ENCODE data around the gene PPCS.

PPCS gene

DNA sequence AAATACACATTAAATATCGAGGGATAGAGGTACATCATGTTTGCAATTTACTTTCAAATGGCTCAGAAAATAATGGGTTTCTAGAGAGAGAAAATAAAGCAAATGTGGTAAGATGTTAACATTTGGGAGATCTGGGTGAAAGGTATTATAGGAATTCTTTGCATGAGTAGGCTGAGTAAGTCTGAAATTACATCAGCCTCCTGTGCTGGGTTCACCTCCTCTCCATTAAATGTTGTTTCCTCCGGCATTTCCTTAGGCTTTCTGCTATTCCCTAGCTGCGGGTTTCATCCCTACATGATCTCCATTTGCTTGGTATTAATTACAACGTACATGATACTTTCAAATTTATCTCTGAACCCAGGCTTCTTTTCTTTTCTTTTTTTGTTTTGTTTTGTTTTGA, 32.1 kb upstream of the PPCS start:
- no peaks in the 10 kb centered on the region for H3K79me2 ChIP-seq (ENCODE audit: low read length)
- no peak overlapping the region for H3K9ac ChIP-seq (ENCODE audit: low read length)
- H3K4me2 ChIP-seq (ENCODE audit: low read depth, low read length) = no peak overlapping the region
- H3K27me3 ChIP-seq (replicated peaks; ENCODE audit: insufficient read depth, low read length) = no peaks in the 10 kb centered on the region
- H3K36me3 ChIP-seq (replicated peaks; ENCODE audit: insufficient read depth, low read length) = no peaks in the 10 kb centered on the region
- H3K27ac ChIP-seq (ENCODE audit: low read length) = no peak overlapping the region
- TF ChIP-seq EZH2phosphoT487 (IDR thresholded peaks at IDR 0.05; ENCODE audit: low read length) (no peak), EZH2 (optimal IDR thresholded peaks at IDR 0.05; ENCODE audit: low read depth, low read length) (no peak)
- TF ChIP-seq, protein P1, sequence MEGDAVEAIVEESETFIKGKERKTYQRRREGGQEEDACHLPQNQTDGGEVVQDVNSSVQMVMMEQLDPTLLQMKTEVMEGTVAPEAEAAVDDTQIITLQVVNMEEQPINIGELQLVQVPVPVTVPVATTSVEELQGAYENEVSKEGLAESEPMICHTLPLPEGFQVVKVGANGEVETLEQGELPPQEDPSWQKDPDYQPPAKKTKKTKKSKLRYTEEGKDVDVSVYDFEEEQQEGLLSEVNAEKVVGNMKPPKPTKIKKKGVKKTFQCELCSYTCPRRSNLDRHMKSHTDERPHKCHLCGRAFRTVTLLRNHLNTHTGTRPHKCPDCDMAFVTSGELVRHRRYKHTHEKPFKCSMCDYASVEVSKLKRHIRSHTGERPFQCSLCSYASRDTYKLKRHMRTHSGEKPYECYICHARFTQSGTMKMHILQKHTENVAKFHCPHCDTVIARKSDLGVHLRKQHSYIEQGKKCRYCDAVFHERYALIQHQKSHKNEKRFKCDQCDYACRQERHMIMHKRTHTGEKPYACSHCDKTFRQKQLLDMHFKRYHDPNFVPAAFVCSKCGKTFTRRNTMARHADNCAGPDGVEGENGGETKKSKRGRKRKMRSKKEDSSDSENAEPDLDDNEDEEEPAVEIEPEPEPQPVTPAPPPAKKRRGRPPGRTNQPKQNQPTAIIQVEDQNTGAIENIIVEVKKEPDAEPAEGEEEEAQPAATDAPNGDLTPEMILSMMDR (IDR thresholded peaks at IDR 0.05; ENCODE audit: low read length) = no peak
- H4K20me1 ChIP-seq (ENCODE audit: insufficient read depth, low read length) = no peaks in the 10 kb centered on the region
- no peaks in the 10 kb centered on the region for H3F3A ChIP-seq (ENCODE audit: insufficient read depth, low read length)
- H3K4me3 ChIP-seq (ENCODE audit: low read length) = no peak overlapping the region
- no peaks in the 10 kb centered on the region for H3K4me1 ChIP-seq (ENCODE audit: low read length)
- H3K9me2 ChIP-seq (replicated peaks; ENCODE audit: insufficient read depth, low read length) = no peaks in the 10 kb centered on the region
- H2AFZ ChIP-seq (ENCODE audit: low read length) = no peak overlapping the region
- no peak for DNase-seq
- no peaks in the 10 kb centered on the region for H3K9me3 ChIP-seq (replicated peaks; ENCODE audit: insufficient read depth, low read length)

DNA sequence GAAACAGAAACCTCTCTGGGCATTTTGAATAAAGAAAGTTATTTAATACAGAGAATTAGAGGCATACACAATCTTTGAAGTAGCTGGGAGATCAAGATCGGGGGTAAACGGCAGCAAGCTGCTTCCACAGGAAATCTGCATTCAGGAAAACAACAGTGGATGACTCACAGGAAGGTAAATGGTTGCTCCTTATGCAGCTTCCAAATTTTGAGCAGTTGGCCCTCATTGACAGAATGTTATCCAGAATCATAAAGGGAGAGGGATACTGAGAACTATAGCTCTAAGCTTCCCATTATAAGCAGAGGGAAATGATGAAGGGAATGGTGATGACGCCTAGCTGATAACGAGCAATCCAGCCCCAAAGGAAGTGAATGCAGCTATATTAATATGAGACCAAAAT, 29.1 kb upstream of the PPCS start:
- Histone ChIP-seq H3K36me3 (replicated peaks; ENCODE audit: insufficient read depth, low read length) (no peaks in the 10 kb centered on the region), H3F3A (ENCODE audit: insufficient read depth, low read length) (no peaks in the 10 kb centered on the region), H3K4me2 (ENCODE audit: low read depth, low read length) (no peak overlapping the region), H2AFZ (ENCODE audit: low read length) (no peak overlapping the region), H4K20me1 (ENCODE audit: insufficient read depth, low read length) (no peaks in the 10 kb centered on the region), H3K9me2 (replicated peaks; ENCODE audit: insufficient read depth, low read length) (no peaks in the 10 kb centered on the region), H3K27ac (ENCODE audit: low read length) (no peak overlapping the region), H3K9me3 (replicated peaks; ENCODE audit: insufficient read depth, low read length) (no peaks in the 10 kb centered on the region), H3K9ac (ENCODE audit: low read length) (no peak overlapping the region), H3K27me3 (replicated peaks; ENCODE audit: insufficient read depth, low read length) (no peaks in the 10 kb centered on the region), H3K4me1 (ENCODE audit: low read length) (no peaks in the 10 kb centered on the region), H3K79me2 (ENCODE audit: low read length) (no peaks in the 10 kb centered on the region), H3K4me3 (ENCODE audit: low read length) (no peak overlapping the region)
- TF ChIP-seq EZH2phosphoT487 (IDR thresholded peaks at IDR 0.05; ENCODE audit: low read length) (no peak), EZH2 (optimal IDR thresholded peaks at IDR 0.05; ENCODE audit: low read depth, low read length) (no peak)
- TF ChIP-seq, protein P1 (IDR thresholded peaks at IDR 0.05; ENCODE audit: low read length) = no peak
- DNase-seq = no peak

DNA sequence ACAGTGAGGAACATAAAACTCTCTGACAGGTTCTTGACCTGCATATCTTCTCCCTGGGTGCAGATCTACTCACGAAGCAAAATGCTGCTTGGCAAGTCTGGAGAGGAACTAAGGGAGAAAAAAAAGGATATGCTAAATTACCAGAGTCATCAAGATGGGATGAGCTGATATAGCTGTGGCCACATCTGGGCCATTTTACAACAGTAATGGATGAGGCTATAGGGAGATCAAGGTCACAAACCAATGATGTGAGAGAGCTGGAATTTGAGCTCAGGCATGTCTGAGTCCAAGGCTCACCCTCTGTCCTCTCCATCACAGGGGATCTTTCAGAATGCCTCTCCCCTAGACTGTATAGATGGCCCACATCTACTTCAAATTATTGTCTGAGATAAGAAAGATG, 26.7 kb upstream of the PPCS start:
- no peaks in the 10 kb centered on the region for H3K36me3 ChIP-seq (replicated peaks; ENCODE audit: insufficient read depth, low read length)
- H3F3A ChIP-seq (ENCODE audit: insufficient read depth, low read length) = no peaks in the 10 kb centered on the region
- no peaks in the 10 kb centered on the region for H3K9me3 ChIP-seq (replicated peaks; ENCODE audit: insufficient read depth, low read length)
- no peaks in the 10 kb centered on the region for H3K27me3 ChIP-seq (replicated peaks; ENCODE audit: insufficient read depth, low read length)
- no peaks in the 10 kb centered on the region for H4K20me1 ChIP-seq (ENCODE audit: insufficient read depth, low read length)
- H3K27ac ChIP-seq (ENCODE audit: low read length) = no peak overlapping the region
- no peaks in the 10 kb centered on the region for H3K79me2 ChIP-seq (ENCODE audit: low read length)
- no peaks in the 10 kb centered on the region for H3K4me1 ChIP-seq (ENCODE audit: low read length)
- TF ChIP-seq, protein P1 (IDR thresholded peaks at IDR 0.05; ENCODE audit: low read length) = no peak
- no peak for TF ChIP-seq EZH2phosphoT487 (IDR thresholded peaks at IDR 0.05; ENCODE audit: low read length)
- no peak for TF ChIP-seq EZH2 (optimal IDR thresholded peaks at IDR 0.05; ENCODE audit: low read depth, low read length)
- no peak overlapping the region for H3K4me3 ChIP-seq (ENCODE audit: low read length)
- H3K9me2 ChIP-seq (replicated peaks; ENCODE audit: insufficient read depth, low read length) = no peaks in the 10 kb centered on the region
- no peak overlapping the region for H3K4me2 ChIP-seq (ENCODE audit: low read depth, low read length)
- no peak overlapping the region for H3K9ac ChIP-seq (ENCODE audit: low read length)
- DNase-seq = no peak
- no peak overlapping the region for H2AFZ ChIP-seq (ENCODE audit: low read length)
